ENCODE results near the gene HACD1.

The HACD1 gene

GRCh38 chr10:17644485-17644943 lies 27.3 kb upstream of the HACD1 start:
- H3K9me2 ChIP-seq (replicated peaks; ENCODE audit: control insufficient read depth, low read length): no peaks in the 10 kb centered on the region
- peak overlapping the region; percentile 100 for H3K4me3 ChIP-seq (ENCODE audit: low read length)
- TF ChIP-seq CTCF (IDR thresholded peaks at IDR 0.05; ENCODE audit: low read depth, low read length, poor library complexity, severe bottlenecking): no peak
- no peak for TF ChIP-seq EZH2phosphoT487 (IDR thresholded peaks at IDR 0.05; ENCODE audit: borderline replicate concordance, low read length)
- H3K4me1 ChIP-seq (ENCODE audit: control insufficient read depth, low read length): peaks cover 26% of the 10 kb centered on the region
- peak overlapping the region; percentile 88 for H3K4me2 ChIP-seq (ENCODE audit: low read length)
- peak overlapping the region; percentile 84 for H3K27ac ChIP-seq (ENCODE audit: low read depth, low read length)
- H3K36me3 ChIP-seq (ENCODE audit: control insufficient read depth, low read length): peaks cover 27% of the 10 kb centered on the region
- H3K9me3 ChIP-seq (ENCODE audit: control insufficient read depth, insufficient read depth, low read length): no peaks in the 10 kb centered on the region
- H4K20me1 ChIP-seq (ENCODE audit: control insufficient read depth, insufficient read depth, low read depth, low read length): peaks cover 7% of the 10 kb centered on the region; the same call in 1 of the 2 replicates
- H3K27me3 ChIP-seq (ENCODE audit: control insufficient read depth, low read length): no peaks in the 10 kb centered on the region
- no peaks in the 10 kb centered on the region for H3F3A ChIP-seq (ENCODE audit: control insufficient read depth, insufficient read depth)
- peaks cover 82% of the 10 kb centered on the region for H3K79me2 ChIP-seq (ENCODE audit: control insufficient read depth, low read length)

GRCh38 chr10:17643755-17644484 lies 26.7 kb upstream of the HACD1 start, which contains the start of gene STAM:
Gene STAM, plus strand, starts transcription at chr10:17644151. Its CDS starts 189 bp downstream, at chr10:17644340.
- TF ChIP-seq EZH2phosphoT487 (IDR thresholded peaks at IDR 0.05; ENCODE audit: borderline replicate concordance, low read length) (no peak), CTCF (IDR thresholded peaks at IDR 0.05; ENCODE audit: low read depth, low read length, poor library complexity, severe bottlenecking) (no peak)
- peaks cover 26% of the 10 kb centered on the region for H3K4me1 ChIP-seq (ENCODE audit: control insufficient read depth, low read length)
- peaks cover 76% of the 10 kb centered on the region for H3K79me2 ChIP-seq (ENCODE audit: control insufficient read depth, low read length)

DNA sequence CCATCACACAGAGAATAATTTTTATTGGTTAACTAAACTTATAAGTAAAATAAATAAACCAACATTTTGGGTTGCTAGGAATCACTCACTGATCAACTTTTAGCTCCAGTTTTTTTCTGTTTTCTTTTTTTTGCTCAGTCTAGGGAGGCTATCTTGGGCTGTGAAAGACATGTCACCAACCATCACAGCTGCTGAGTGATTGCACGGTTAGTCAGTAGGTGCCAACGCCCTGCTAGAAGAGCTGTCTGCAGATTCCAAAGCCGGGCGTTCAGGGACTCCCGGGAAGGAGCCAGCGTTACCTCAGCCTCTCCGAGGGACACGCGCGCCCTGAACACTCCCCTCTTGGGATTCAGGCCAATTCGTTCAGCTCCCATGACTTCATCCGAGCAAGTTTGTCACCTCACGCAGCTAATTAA lies 26.2 kb upstream of the HACD1 start:
- Histone ChIP-seq H4K20me1 (ENCODE audit: control insufficient read depth, insufficient read depth, low read depth, low read length) (peaks cover 7% of the 10 kb centered on the region; the same call in 1 of the 2 replicates), H3F3A (ENCODE audit: control insufficient read depth, insufficient read depth) (no peaks in the 10 kb centered on the region), H3K4me2 (ENCODE audit: low read length) (peak overlapping the region; percentile 88), H3K4me1 (ENCODE audit: control insufficient read depth, low read length) (peaks cover 26% of the 10 kb centered on the region), H3K36me3 (ENCODE audit: control insufficient read depth, low read length) (peaks cover 20% of the 10 kb centered on the region), H3K79me2 (ENCODE audit: control insufficient read depth, low read length) (peaks cover 70% of the 10 kb centered on the region), H3K27me3 (ENCODE audit: control insufficient read depth, low read length) (no peaks in the 10 kb centered on the region), H3K9me3 (ENCODE audit: control insufficient read depth, insufficient read depth, low read length) (no peaks in the 10 kb centered on the region), H3K27ac (ENCODE audit: low read depth, low read length) (peak overlapping the region; percentile 84), H3K9me2 (replicated peaks; ENCODE audit: control insufficient read depth, low read length) (no peaks in the 10 kb centered on the region), H3K4me3 (ENCODE audit: low read length) (peak overlapping the region; percentile 100)
- TF ChIP-seq EZH2phosphoT487 (IDR thresholded peaks at IDR 0.05; ENCODE audit: borderline replicate concordance, low read length): no peak

More at GRCh38 chr10:17643755-17644484, 26.7 kb upstream of the HACD1 start, which contains the start of gene STAM:
- H3K27me3 ChIP-seq (ENCODE audit: control insufficient read depth, low read length): no peaks in the 10 kb centered on the region
- no peaks in the 10 kb centered on the region for H3K9me3 ChIP-seq (ENCODE audit: control insufficient read depth, insufficient read depth, low read length)
- H3K4me2 ChIP-seq (ENCODE audit: low read length): peak within 1 kb of the TSS; percentile 88
- peak within 1 kb of the TSS; percentile 100 for H3K4me3 ChIP-seq (ENCODE audit: low read length)
- peak within 1 kb of the TSS; percentile 84 for H3K27ac ChIP-seq (ENCODE audit: low read depth, low read length)
- peaks cover 26% of the 10 kb centered on the region for H3K36me3 ChIP-seq (ENCODE audit: control insufficient read depth, low read length)
- H3K9me2 ChIP-seq (replicated peaks; ENCODE audit: control insufficient read depth, low read length): no peaks in the 10 kb centered on the region
- peaks cover 7% of the 10 kb centered on the region; the same call in 1 of the 2 replicates for H4K20me1 ChIP-seq (ENCODE audit: control insufficient read depth, insufficient read depth, low read depth, low read length)
- H3F3A ChIP-seq (ENCODE audit: control insufficient read depth, insufficient read depth): no peaks in the 10 kb centered on the region

GRCh38 chr10:17640331-17640816 lies 23.2 kb upstream of the HACD1 start:
- TF ChIP-seq CTCF (IDR thresholded peaks at IDR 0.05; ENCODE audit: low read depth, low read length, poor library complexity, severe bottlenecking) (no peak), EZH2phosphoT487 (IDR thresholded peaks at IDR 0.05; ENCODE audit: borderline replicate concordance, low read length) (no peak)
- H3K9me3 ChIP-seq (ENCODE audit: control insufficient read depth, insufficient read depth, low read length): no peaks in the 10 kb centered on the region
- H3K27ac ChIP-seq (ENCODE audit: low read depth, low read length): no peak overlapping the region
- H3K79me2 ChIP-seq (ENCODE audit: control insufficient read depth, low read length): peaks cover 40% of the 10 kb centered on the region
- peaks cover 17% of the 10 kb centered on the region for H3K4me1 ChIP-seq (ENCODE audit: control insufficient read depth, low read length)
- peaks cover 14% of the 10 kb centered on the region for H3K36me3 ChIP-seq (ENCODE audit: control insufficient read depth, low read length)
- H3K4me3 ChIP-seq (ENCODE audit: low read length): no peak overlapping the region
- peaks cover 7% of the 10 kb centered on the region; the same call in 1 of the 2 replicates for H4K20me1 ChIP-seq (ENCODE audit: control insufficient read depth, insufficient read depth, low read depth, low read length)
- no peaks in the 10 kb centered on the region for H3K9me2 ChIP-seq (replicated peaks; ENCODE audit: control insufficient read depth, low read length)
- H3K27me3 ChIP-seq (ENCODE audit: control insufficient read depth, low read length): 0 out of 2 replicates have a peak, but pooled peaks cover 2% of the 10 kb centered on the region
- no peaks in the 10 kb centered on the region for H3F3A ChIP-seq (ENCODE audit: control insufficient read depth, insufficient read depth)
- no peak overlapping the region for H3K4me2 ChIP-seq (ENCODE audit: low read length)

Data from DOHH2 (cell line).